Ureter (tissue), 1 donor: ENCODE results near the gene PRDX6. TPM values are rescaled to one million over a fixed set of nuclear protein-coding genes. Genes with fewer than 3 reads are reported as not detected.
"Not testable (repeated sequence)": the region's sequence is repeated elsewhere in the genome, so short reads cannot be mapped to it uniquely, and the experiment has no call there.

Experiments used
- DNase-seq: peaks from one replicate; pipeline ENCODE4 v3.0.0-alpha.2; 2020; ENCODE audit warnings: low spot score
- total RNA-seq: library from RNA; stranded (reverse); gene quantifications from one replicate; pipeline ENCODE4 v1.2.4, GENCODE V29; 2023
- donor health status: DM: yes; HTN: yes; CAD: no.

PRDX6 gene
- total RNA-seq, 1 donor from 2014 or later: 167 TPM

DNA sequence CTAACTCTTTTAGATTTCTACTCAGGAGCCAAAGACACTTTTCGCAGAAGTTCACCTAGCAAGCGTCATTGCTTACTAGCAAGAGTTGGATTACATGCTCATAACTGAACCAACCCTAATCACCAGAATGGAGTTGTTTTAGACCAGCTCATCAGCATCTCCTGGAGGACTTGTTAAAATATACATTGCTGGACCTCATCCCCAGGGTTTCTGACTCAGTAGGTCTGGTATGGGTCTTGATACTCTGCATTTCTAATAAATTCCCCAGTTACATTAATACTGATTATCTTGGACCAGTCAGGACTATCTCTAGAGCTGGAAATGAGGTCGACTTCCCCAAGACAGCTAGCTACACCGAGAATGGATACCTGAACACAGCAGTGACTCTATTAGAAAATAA is 9.7 kb upstream of the PRDX6 start:
- DNase-seq: no peak

DNA sequence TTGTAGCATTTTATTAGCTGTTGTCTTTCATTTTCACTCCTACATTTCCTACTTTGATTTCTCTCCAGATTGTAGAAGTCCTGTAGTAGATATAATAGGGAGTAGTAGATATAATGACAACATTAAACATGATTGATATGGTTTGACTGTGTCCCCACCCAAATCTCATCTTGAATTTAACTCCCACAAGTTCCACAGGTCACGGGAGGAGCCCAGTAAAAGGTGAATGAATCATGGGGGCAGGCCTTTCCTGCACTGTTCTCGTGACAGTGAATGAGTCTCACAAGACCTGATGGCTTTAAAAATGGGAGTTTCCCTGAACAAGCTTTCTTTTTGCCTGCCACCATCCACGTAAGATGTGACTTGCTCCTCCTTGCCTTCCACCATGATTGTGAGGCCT is 7.5 kb upstream of the PRDX6 start:
- DNase-seq: no peak

DNA sequence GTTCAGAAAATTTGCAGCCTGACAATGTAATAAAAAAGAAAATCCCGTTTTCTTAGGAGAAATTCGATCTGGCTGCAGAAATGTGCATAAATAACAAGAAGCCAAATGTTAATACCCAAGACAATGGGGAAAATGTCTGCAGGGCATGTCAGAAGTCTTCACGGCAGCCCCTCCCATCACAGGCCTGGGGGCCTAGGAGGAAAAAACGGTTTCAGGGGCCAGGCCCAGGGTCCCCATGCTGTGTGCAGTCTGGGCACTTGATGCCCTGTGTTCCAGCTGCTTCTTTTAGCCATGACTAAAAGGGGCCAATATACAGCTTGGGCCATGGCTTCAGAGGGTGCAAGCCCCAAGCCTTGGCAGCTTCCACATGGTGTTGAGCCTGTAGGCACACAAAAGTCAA is 6.5 kb upstream of the PRDX6 start:
- DNase-seq: no peak

DNA sequence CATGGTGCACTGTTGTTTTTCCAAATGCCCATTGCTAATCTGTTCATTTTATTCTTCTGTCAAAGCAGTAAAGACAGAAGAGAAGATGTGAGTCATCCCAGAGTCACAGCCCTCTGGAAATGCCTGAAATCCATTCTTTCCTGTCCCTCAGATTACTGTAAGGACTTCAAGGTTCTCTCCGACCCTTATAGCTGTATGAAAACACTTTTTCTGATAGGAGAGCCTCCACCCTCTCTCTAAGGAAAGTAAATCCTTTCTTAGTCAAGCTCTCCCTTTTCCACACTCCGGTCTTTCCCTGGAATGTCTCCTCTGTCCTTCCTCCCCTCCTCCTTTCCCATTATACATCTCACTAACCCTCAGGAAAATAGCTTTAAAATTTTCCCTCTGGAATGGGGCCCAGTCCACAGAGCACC is 3.5 kb upstream of the PRDX6 start:
- DNase-seq: no peak

DNA sequence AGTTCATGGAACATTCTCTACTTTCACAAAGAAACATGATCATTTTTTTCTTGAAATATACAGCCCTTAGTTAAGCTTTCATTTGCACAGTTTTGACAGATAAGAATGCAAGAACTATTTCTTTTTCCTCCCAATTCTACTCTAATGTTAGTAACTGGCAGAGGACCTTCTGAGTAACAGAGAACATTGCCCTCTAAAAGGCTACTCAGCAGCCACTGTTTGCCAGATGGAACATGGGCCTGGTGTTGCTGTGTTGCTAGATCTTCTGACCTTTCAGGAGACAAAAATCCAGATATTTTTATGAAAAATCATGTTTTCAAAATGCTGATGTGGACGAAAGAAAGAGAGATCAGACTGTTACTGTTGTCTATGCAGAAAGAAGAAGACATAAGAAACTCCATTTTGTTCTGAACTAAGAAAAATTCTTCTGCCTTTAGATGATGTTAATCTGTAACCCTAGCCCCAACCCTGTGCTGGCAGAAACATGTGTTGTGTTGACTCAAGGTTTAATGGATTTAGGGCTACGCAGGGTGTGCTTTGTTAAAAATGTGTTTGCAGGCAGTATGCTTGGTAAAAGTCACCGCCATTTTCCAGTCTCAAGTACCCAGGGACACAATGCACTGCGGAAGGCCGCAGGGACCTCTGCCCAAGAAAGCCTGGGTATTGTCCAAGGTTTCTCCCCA is 2.9 kb upstream of the PRDX6 start:
- no peak for DNase-seq

DNA sequence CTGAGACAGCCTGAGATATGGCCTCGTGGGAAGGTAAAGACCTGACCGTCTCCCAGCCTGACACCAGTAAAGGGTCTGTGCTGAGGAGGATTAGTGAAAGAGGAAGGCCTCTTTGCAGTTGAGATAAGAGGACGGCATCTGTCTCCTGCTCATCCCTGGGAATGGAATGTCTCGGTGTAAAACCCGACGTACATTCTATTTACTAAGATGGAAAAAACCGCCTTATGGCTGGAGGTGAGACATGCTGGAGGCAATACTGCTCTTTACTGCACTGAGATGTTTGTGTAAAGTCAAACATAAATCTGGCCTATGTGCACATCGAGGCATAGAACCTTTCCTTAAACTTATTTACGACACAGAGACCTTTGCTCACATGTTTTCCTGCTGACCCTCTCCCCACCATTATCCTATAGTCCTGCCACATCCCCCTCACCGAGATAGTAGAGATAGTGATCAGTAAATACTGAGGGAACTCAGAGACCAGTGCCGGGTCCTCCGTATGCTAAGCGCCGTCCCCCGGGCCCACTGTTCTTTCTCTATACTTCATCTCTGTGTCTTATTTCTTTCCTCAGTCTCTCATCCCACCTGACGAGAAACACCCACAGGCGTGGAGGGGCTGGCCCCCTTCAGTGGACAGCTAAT is 2.2 kb upstream of the PRDX6 start:
- DNase-seq: not testable (repeated sequence)

DNA sequence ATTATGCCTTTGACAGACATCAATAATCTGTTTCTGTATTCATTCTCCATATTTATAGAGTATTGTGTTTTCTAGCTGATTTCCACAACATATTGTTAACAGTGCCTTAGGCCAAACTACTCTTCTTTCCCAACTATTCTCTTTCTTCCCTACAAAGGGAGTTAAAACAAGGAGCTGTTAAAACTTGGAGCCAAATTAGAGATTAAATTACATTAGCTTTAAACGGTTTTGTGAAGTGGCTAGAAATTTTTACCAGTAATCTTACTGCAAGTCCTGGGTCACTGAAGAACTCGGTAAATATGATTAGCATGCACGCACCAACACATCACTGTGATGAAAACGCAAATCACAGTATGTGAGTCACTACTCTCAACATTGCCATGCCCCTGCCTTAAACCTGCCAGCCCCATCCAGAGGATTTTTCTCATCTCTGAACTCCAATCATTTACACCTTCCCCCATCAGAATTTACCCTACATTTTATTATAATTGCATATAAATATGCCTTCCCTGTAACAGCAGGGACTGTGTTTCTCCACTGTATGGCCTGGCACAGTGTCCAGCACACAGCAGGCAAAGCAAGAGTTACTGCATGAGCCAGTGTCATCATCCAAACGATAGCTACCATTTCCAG is 1.5 kb upstream of the PRDX6 start:
- no peak for DNase-seq

DNA sequence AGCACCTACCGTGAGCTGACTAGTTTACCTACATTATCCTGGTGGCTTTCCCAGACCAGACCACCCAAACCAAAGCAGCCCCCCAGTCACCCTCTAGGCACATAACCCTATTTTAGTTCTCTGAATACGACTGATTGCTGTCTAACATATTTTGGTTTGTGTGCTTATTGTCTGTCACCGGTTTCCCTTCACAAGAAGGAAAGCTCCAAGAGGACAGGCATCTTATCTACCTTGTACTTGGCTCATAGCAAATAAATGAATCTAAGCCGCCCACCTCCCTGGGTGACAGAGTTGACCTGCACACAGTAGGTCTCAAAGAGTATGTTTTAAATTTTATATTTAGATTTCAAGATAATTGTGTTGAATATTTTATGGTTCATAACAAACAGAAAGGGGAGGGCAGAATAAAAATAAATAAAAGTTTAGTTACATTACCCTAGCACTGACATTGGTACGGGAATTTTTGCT is 904 bp upstream of the PRDX6 start:
- no peak for DNase-seq

DNA sequence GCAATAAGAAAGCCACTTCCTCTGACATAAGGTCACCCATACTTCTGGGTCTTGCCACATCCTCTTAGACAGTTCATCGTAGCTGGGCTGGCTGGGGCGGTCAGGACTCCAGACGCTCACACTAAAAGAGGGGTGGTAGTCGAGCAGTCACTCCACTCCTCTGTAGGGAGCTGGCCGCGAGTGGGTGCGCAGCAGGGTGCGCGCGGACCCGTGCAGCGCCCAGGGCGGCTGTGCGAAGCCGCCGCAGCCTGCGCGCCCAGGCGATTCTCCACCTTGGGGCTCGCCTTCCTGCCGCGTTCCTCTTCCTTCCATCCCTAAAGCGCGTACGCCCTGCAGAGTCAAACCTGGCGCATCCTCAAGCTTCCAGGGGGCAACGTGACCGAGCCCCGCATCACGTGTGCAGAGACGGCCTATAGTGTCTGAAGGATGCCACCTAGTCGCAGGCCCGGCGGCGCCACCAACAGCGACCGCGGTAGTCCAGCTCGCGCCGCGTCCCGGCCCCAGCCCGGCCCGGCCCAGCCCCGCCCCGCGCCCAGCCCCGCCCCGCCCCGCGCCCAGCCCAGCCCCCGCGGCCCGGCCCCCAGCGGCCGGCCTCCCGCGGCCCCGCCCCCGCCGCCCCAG is 360 bp upstream of the PRDX6 start:
- DNase-seq: peak; percentile 91

DNA sequence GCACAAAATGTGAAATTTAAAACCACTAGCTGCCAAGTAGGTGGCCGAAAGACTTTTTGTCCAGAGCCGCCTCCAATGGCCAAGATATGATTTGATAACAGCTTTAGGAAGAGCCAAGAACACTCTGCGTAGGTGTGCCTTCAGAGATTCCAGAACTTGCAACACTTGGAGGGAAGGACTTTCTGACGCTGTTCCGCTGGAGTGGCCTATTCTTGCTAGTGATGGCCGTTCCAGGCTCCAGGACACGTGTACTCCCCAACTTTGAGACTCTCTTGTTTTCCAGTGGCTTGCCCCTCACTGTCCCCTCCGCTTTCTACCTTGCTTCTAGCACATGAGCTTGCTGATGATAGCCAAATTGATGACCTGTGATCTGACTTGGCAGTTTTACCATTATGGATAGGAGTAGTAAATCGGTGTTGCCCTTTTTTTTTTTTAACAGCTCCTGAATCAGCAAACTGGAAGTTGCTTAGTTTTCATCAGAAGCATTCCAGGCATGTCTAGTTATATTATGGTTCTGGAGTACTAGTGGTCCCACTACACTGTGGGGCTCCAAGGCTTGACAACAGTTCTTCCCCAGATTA is 1.0 kb downstream of the PRDX6 start:
- DNase-seq: peak; percentile 57

DNA sequence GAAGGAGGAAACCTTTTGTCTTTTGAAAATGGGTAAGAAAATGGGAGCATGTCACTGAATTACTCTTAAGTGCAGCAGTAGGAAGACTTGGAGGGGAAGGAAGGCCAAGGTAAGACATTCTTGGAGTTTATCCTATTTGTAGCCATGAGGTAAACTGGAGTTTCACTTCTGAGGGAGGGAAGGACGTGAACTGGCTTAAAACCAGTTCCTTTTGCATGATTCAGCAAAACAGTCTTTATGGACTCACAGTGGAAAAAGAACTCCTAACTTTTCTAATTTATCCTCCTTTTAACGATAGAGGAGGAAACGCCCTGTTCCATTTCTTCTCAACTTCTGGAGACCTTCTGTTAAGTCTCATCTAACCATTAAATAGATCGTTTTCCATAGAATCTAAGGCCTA is 2.5 kb downstream of the PRDX6 start:
- DNase-seq: no peak

DNA sequence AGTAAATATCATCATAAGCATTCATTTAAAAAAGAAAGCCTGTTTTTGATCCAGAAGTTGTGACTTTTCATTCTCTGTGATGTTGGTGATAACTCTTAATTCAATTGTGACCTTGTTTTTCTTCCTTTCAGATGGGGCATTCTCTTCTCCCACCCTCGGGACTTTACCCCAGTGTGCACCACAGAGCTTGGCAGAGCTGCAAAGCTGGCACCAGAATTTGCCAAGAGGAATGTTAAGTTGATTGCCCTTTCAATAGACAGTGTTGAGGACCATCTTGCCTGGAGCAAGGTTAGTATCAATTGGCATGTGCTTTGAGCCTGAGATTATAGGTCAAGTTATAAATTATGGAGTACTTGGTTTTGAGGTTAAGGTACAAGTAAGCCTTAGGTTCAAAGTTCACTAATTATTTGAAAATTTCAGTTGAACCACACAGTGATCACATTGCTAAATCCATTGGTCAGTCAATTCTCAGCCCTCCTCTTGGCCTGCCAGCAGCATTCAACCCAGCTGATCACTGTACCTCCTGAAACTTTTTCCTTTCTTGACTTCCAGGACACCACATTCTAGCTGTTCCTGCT is 4.1 kb downstream of the PRDX6 start:
- DNase-seq: no peak

DNA sequence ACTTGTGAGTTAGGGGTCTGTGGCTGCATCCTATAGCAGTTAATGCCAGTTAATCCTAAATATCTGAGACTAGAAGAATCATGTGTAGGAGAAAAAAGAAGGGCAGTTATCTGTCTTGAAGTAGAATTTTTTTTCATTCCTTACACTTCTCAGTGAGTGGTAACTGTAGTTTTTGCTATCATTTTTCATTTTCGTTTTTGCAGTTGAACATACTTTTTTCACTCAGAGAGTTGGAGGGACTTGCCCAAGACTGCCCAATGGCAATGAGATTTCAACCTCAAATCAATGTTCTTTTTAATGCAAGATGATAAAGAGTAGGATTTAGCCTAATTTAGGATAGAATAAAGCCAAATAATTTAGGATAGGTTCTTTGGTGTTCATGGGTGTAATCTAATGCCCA is 5.5 kb downstream of the PRDX6 start:
- no peak for DNase-seq

DNA sequence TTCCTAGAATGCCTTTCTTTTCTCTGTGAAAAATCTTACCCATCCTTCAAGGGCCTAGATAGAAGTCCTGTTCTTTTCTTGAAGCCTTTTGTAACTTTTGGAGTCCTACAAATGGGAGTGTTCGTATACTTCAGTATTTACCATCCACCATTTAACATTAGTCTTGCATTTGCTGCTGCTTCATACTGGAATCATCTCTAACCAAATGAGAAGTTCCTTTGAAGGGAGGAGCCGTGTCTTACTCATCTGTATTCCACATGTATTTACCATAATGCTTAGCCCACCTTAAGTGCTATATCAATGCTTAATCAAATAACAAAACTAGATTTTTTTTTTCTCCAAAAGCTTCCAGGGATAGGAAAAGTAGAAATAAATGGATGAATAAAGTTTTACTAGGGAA is 7.1 kb downstream of the PRDX6 start:
- no peak for DNase-seq

DNA sequence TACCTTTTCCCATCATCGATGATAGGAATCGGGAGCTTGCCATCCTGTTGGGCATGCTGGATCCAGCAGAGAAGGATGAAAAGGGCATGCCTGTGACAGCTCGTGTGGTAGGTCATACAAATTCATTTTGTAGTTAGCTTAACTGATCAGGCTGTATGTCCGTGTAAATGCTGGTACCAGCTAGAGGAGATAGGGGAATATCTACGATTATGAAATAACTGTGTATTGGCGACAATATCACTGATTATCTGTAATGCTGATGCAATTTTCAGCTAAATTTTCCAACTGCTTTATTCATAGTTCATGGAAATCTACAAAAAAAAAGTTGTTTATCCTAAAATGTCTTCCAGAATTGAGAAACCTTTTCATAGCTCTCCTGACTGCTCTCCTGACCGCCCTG is 8.3 kb downstream of the PRDX6 start:
- DNase-seq: no peak

DNA sequence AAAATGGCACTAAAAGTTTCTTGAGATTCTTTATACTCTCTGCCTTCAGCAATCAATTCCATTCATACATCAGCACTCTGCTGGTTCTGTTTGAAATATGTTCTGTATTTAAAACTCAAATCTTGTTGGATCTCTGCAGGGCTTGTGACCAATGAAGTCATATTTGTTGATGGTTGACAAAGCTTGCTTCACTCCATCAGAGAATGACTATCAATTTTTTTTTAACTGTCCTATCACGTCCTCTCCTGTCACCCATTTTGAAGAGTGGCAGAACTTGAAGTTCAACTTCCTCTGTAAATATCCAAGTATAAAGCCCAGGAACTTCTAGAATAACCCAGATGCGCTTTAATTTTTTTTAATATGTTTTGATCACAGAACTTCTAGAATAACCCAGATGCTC is 10.9 kb downstream of the PRDX6 start:
- DNase-seq: no peak

DNA sequence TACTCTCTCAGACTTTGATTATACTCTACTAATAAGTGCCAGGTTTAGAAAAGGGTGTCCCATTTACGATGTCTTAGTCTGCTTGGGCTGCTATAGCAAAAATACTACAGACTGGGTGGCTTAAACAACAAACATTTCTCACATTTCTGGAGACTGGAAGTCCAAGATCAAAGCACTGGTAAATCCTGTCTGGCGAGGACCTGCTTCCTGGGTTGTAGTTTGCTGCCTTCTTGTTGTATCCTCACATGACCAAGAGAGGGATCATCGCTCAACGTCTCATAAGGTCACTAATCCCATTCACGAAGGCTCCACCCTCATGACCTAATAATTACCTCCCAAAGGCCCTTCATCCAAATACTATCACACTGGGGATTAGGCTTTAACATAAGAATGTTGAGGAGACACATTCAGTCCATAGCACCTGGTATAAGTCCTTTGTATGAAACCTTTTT is 12.0 kb downstream of the PRDX6 start:
- no peak for DNase-seq

DNA sequence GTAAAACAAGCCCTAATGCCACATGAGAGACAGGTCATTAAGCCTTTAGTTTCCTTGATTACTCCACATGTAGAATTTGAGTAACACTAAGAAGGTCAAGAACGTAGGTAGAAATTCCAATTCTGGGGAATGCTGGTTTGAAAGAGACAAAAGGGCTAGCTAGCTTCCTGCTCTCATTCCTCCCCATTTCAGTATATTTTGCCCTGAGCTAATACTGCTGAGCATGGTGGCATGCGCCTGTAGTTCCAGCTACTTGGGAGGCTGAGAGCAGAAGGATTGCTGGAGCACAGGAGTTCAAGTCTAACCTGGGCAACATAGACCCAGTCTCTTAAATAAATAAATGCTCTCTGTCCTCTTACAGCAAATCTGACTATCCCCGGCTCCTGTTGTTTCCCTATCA is 12.8 kb downstream of the PRDX6 start:
- DNase-seq: no peak

DNA sequence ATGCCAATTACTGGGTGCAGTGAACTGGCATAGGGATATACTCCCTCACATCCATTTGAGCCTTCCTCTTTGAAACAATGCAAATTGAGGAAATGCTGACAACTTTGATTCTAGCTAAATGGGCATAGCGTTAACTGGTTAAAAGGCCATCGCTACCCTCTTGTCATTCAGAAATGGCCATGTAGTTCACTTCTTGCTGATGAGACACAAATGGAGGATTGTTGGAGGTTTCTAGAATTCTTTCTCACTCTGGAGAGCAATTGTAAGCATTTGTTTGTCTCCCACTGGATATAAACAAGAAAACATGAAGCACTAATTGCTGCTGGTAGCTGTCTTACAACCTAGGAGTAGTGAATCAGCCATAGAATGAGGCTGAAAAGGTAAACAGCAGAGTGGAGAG is 14.4 kb downstream of the PRDX6 start:
- DNase-seq: no peak

DNA sequence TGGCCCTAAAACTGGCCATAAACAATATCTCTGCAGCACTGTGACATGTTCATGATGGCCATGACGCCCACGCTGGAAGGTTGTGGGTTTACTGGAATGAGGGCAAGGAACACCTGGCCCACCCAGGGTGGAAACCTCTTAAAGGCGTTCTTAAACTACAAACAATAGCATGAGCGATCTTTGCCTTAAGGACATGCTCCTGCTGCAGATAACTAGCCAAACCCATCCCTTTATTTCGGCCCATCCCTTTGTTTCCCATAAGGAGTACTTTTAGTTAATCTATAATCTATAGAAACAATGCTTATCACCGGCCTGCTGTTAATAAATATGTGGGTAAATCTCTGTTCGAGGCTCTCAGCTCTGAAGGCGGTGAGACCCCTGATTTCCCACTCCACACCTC is 16.0 kb downstream of the PRDX6 start:
- DNase-seq: not testable (repeated sequence)

DNA sequence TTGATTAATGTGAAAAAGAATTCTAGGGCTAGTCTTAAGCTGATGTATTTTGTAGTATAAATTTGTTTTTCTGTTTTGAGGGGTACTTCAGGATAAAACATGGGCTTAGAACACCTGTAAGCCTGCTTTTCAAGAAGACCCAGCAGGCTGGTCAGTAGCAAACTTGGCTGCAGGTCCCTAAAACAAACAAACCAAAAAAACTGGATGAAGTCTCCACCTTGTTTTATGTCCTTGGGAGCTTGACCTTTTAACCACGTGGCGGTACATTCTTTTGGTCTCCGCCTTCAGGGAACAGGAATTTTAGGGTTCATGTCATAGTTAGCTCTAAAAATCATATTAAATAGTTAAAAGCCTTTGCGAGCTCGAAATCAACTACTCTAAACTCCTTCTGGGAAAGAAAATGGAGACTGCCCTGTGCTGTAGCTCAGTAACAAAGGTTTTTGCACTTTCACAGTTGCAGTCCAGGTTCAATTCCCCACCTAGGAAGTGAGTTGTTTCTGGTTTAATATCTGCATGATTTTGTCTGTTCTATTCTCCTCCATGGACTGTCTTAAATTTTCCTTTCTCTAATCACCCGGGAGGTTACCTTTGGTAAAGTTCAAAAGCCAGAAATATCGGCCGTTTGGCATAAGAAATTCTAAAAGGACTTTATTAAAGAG is 18.6 kb downstream of the PRDX6 start:
- DNase-seq: no peak
